GM13977 (cell line): ENCODE measurements around the gene NUDT3.
"Not testable (repeated sequence)": the region's sequence is repeated elsewhere in the genome, so short reads cannot be mapped to it uniquely, and the experiment has no call there.

Experiments used
- DNase-seq: peaks from one replicate; pipeline ENCODE4 v3.0.0; 2012; ENCODE audit warnings: low spot score
- in situ Hi-C: fragments of 300-500 bp; cut with MboI; formaldehyde crosslinking; loops from one replicate; pipeline ENCODE4 v1.12.0; 2022; ENCODE audit warnings: low sequenced_read_pairs, low pct_unique_long_range_greater_than_20kb, mixed read lengths, inconsistent platforms; ENCODE audit not compliant: unreplicated experiment
- TF ChIP-seq, protein P1 (sequence below): IDR thresholded peaks from 2 replicates; pipeline ENCODE4 v1.5.1; 2012; ENCODE audit warnings: mild to moderate bottlenecking, control low read depth; ENCODE audit not compliant: insufficient read depth; ENCODE audit errors: extremely low read depth, missing control alignments

The NUDT3 gene

DNA sequence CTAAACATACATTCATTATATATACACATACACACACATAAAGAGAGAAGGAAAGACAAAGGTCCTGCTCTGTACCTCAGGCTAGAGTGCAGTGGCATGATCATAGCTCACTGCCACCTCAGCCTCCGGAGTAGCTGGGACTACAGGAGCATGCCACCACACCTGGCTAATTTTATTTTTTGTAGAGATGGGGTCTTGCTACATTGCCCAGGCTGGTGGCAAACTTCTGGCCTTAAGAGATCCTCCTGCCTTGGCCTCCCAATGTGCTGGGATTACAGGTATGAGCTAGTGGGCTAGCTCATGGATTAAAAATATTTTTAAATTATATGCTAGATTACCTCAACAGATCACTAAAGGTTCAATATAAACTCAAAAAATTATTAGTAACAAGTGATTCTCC is 30.3 kb downstream of the NUDT3 start:
- DNase-seq: no peak
- TF ChIP-seq, protein P1, sequence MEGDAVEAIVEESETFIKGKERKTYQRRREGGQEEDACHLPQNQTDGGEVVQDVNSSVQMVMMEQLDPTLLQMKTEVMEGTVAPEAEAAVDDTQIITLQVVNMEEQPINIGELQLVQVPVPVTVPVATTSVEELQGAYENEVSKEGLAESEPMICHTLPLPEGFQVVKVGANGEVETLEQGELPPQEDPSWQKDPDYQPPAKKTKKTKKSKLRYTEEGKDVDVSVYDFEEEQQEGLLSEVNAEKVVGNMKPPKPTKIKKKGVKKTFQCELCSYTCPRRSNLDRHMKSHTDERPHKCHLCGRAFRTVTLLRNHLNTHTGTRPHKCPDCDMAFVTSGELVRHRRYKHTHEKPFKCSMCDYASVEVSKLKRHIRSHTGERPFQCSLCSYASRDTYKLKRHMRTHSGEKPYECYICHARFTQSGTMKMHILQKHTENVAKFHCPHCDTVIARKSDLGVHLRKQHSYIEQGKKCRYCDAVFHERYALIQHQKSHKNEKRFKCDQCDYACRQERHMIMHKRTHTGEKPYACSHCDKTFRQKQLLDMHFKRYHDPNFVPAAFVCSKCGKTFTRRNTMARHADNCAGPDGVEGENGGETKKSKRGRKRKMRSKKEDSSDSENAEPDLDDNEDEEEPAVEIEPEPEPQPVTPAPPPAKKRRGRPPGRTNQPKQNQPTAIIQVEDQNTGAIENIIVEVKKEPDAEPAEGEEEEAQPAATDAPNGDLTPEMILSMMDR: no peak
- in situ Hi-C loops: no loop called here

DNA sequence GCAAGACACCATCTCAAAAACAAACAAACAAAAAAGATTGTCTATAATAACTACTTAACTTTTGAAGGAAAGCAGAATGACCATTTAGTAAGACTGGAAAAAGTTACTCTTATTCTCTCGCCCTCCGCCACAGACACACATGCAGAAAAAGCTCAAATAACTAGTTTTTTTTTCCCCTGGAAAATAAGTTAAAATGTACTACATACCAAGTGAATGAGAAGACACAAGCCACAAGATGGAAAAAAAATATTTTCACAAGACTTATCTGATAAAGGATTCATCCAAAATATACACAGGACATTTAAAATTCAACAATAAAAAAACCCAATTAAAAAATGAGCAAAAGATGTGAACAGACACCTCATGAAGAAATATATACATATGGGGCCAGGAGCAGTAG is 31.9 kb downstream of the NUDT3 start:
- no peak for DNase-seq
- in situ Hi-C loops: no loop called here
- TF ChIP-seq, protein P1: no peak

DNA sequence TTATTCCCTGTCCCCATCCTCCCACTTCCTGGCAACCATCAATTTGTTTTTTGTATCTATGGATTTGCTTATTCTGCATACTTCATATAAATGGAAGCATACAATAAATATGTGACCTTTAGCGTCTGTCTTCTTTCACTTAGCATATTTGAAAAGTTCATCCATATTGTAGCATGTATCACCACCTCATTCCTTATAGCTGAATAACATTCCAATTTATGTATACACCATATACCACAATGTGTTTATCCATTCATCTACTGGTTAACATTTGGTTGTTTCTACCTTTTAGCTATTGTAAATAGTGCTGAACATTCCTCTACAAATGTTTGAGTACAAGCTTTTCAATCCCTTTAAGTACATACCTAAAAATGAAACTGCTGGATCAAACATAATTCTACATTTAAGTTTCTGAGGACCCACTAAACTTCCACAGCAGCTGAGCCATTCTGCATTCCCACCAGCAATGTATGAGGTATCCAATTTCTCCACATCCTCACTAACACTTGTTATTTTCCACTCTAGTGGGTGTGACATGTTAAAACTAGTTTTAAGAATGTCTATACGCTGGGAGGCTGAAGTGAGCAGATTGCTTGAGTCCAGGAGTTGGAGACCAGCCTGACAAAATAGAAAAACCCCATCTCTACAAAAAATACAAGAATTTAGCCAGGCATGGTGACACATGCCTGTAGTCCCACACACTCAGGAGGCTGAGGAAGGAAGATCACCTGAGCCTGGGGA is 32.9 kb downstream of the NUDT3 start:
- TF ChIP-seq, protein P1: no peak
- no peak for DNase-seq
- in situ Hi-C loops: no loop called here

DNA sequence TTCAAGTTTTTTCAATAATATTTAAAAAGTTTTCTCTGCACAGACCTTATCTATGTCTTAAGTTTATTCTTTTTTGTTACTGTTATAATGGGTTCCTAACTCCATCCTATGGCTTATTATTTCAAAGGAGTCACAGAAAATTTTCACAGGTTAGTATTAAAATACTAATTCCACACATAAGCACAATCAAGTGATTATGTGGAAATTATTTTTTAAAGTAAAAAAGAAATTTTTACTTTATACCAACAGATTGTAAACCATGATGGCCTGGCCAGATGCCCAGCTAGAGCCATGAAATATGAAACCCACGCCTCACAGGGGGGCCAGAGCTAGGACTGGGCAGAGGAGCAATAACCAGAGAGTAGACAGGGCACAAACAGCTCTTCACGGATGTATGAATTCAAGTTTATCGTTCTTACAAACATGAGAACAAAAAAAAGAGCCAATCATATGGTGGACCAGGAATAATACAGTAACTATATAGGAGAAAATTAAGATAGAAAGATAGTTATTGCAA is 34.0 kb downstream of the NUDT3 start:
- in situ Hi-C loops: no loop called here
- TF ChIP-seq, protein P1: no peak
- DNase-seq: no peak

DNA sequence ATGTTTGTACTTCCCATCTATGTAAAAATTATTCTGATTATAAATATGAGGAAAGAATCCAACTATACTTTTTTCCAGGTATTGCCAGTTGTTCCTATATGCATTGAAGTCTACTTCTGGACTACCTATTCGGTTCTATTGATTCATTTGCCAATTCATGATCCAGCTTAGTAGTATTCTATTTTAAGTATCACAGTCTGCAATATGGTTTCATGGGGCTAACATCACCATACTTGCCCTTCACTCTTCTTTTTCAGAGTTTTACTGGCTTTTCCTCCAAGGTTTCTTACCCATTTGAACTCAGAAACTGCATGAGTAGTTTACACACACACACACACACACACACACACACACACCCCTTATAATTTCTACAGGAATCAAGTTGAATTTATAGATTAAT is 34.5 kb downstream of the NUDT3 start:
- in situ Hi-C loops: no loop called here
- TF ChIP-seq, protein P1: no peak

DNA sequence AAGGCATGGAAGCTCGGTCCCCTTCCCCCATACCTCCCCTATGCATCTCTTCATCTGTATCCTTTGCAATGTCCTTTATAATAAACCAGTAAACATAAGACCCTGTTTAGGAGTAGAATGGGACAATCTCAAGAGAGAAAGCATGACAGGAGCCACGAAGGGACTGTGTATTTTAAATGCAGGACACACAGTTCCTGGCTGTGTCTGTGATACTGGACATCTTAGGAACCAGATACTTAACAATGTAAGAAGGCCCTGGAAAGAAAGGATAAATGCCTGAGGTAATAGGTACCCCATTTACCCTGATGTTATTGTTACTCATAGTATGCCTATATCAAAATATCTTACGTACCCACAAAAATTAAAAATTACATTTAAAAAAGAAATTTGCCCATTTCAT is 36.6 kb downstream of the NUDT3 start:
- DNase-seq: no peak
- TF ChIP-seq, protein P1: no peak
- in situ Hi-C loops: no loop called here

More for the DNA sequence above, 34.5 kb downstream of the NUDT3 start:
- DNase-seq: no peak

DNA sequence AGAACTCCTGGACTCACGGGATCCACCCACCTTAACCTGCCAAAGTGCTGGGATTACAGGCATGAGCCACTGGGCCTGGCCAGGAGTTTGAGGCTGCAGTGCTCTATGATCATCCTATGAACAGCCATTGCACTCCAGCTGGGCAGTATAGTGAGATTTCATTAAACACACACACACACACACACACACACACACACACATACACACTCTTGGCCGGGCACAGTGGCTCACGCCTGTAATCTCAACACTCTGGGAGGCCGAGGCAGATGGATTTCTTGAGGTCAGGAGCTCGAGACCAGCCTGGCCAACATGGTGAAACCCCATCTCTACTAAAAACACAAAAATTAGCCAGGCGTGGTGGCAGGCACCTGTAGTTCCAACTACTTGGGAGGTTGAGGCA is 38.2 kb downstream of the NUDT3 start:
- in situ Hi-C loops, DNase-seq: not testable (repeated sequence)

DNA sequence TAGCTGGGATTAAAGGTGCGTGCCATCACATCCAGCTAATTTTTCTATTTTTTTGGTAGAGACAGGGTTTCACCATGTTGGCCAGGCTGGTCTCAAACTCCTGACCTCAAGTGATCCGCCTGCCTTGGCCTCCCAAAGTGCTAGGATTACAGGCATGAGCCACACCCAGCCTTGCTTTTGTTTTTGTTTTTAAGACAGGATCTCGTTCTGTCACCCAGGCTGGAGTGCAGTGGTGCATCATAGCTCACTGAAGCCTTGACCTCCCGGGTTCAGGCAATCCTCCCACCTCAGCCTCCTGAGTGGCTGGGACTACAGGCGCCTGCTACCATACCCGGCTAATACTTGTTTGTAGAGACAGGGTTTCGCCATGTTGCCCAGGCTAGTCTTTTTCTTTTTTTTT is 38.9 kb downstream of the NUDT3 start:
- in situ Hi-C loops, DNase-seq: not testable (repeated sequence)
